Keratinocyte (primary cell): ENCODE data around the gene SIGLEC11. TPM values are rescaled to one million over a fixed set of nuclear protein-coding genes. Genes with fewer than 3 reads are reported as not detected.

ENCODE experiments used
- DNase-seq: peaks from one replicate; pipeline ENCODE4 v3.0.0-alpha.2; 2011; ENCODE audit warnings: low read depth, missing footprints, low spot score
- FAIRE-seq: peaks from 2 replicates; lab custom pipeline; 2011; peaks lifted over from hg19 to GRCh38; lab: Jason Lieb, UNC
- H2AFZ ChIP-seq: 2 replicates; pipeline ENCODE4 v1.6.0; 2012; ENCODE audit warnings: low read length, control low read depth, inconsistent platforms; ENCODE audit not compliant: control insufficient read depth
- H3K27ac ChIP-seq: 2 replicates; pipeline ENCODE4 v1.5.1; 2011; ENCODE audit warnings: low read length; ENCODE audit not compliant: control insufficient read depth, insufficient read depth
- H3K27me3 ChIP-seq: 3 replicates; pipeline ENCODE4 v1.6.0; 2011; ENCODE audit warnings: low read length; ENCODE audit not compliant: control insufficient read depth, insufficient read depth; ENCODE audit errors: extremely low read depth
- H3K36me3 ChIP-seq, 2 experiments: 2 replicates in 1 of 2; 3 replicates in 1 of 2; pipeline ENCODE4 v1.5.1; 2011; ENCODE audit warnings: low read length in 2 of 2, mild to moderate bottlenecking in 1 of 2; ENCODE audit not compliant: control insufficient read depth in 2 of 2, insufficient read depth in 2 of 2; ENCODE audit errors: extremely low read depth in 1 of 2
- H3K4me1 ChIP-seq: 3 replicates; pipeline ENCODE4 v1.5.1; 2011; ENCODE audit warnings: low read length; ENCODE audit not compliant: control insufficient read depth, insufficient read depth; ENCODE audit errors: extremely low read depth
- H3K4me2 ChIP-seq: 3 replicates; pipeline ENCODE4 v1.6.0; 2011; ENCODE audit warnings: low read depth, low read length; ENCODE audit not compliant: control insufficient read depth, insufficient read depth; ENCODE audit errors: extremely low read depth
- H3K4me3 ChIP-seq, 3 experiments: fragments of 200-600 bp in 1 of 3; sonication (generic) in 1 of 3; 2 replicates in 2 of 3; 3 replicates in 1 of 3; pipeline ENCODE4 v1.5.1; 2011 to 2016; ENCODE audit warnings: low read length in 3 of 3, mild to moderate bottlenecking in 3 of 3, control low read depth in 2 of 3, inconsistent platforms in 1 of 3, low read depth in 1 of 3, mixed read lengths in 1 of 3, mixed run types in 1 of 3, moderate library complexity in 1 of 3; ENCODE audit not compliant: control insufficient read depth in 2 of 3, insufficient read depth in 2 of 3; ENCODE audit errors: extremely low read depth in 1 of 3
- H3K79me2 ChIP-seq: 2 replicates; pipeline ENCODE4 v1.6.0; 2012; ENCODE audit warnings: low read length; ENCODE audit not compliant: control insufficient read depth, insufficient read depth
- H3K9ac ChIP-seq: 3 replicates; pipeline ENCODE4 v1.6.0; 2011; ENCODE audit warnings: low read length; ENCODE audit not compliant: control insufficient read depth, insufficient read depth; ENCODE audit errors: extremely low read depth
- H3K9me1 ChIP-seq: 3 replicates; pipeline ENCODE4 v1.6.0; 2011; ENCODE audit warnings: low read length; ENCODE audit not compliant: control insufficient read depth, insufficient read depth; ENCODE audit errors: extremely low read depth
- H3K9me3 ChIP-seq: 2 replicates; pipeline ENCODE4 v1.5.1; 2012; ENCODE audit warnings: low read depth, low read length; ENCODE audit not compliant: control insufficient read depth
- H4K20me1 ChIP-seq: 3 replicates; pipeline ENCODE4 v1.6.0; 2011; ENCODE audit warnings: low read length; ENCODE audit not compliant: control insufficient read depth, insufficient read depth; ENCODE audit errors: extremely low read depth
- EZH2 ChIP-seq: IDR thresholded peaks from one replicate; pipeline ENCODE4 v1.6.1; 2012; ENCODE audit warnings: inconsistent platforms, mild to moderate bottlenecking, low read length, moderate library complexity
- dilution Hi-C: fragments of 300-500 bp; cut with MboI; formaldehyde crosslinking; loops from one replicate; pipeline ENCODE4 v1.7.0; 2020; ENCODE audit warnings: low sequenced_read_pairs; ENCODE audit not compliant: extremely low pct_ligation_motif_present
- polyA plus RNA-seq, 5 experiments: library from polyadenylated mRNA; depleted of rRNA in 3 of 5; stranded (reverse) in 3 of 5; stranded (forward) in 1 of 5; unstranded in 1 of 5; fragments of >200 nt; gene quantifications; 1 replicate in 1 of 5; 2 replicates in 3 of 5; 3 replicates in 1 of 5; pipeline versions ENCODE4 v1.2.1 to v1.2.3, GENCODE V29; 2011 to 2012; ENCODE audit warnings: missing spikeins in 2 of 5, low read depth in 1 of 5, low replicate concordance in 1 of 5
- TF ChIP-seq, protein P1 (sequence below), 3 experiments: IDR thresholded peaks in 1 of 3; conservative IDR thresholded peaks in 1 of 3; optimal IDR thresholded peaks in 1 of 3; 2 replicates in 2 of 3; 3 replicates in 1 of 3; pipeline versions ENCODE3 to v1.5.1; 2011; ENCODE audit warnings: low read length in 3 of 3, mild to moderate bottlenecking in 3 of 3, moderate library complexity in 2 of 3, control low read depth in 1 of 3, inconsistent platforms in 1 of 3; ENCODE audit not compliant: insufficient read depth in 2 of 3; ENCODE audit errors: extremely low read depth in 1 of 3

The SIGLEC11 gene
- polyA plus RNA-seq, 1 donor (not counting 4 experiments of a cell fraction or from before 2014, with no cell fraction given) = not detected

GRCh38 chr19:50007170-50007569 lies 46.2 kb upstream of the SIGLEC11 start:
- no peak overlapping the region for H2AFZ ChIP-seq
- FAIRE-seq = no peak
- H3K4me2 ChIP-seq = no peak overlapping the region
- H3K27me3 ChIP-seq = no peaks in the 10 kb centered on the region
- no peaks in the 10 kb centered on the region for H3K9me3 ChIP-seq
- no peak overlapping the region for H3K27ac ChIP-seq
- no peak overlapping the region for H3K4me3 ChIP-seq
- DNase-seq = no peak
- TF ChIP-seq, protein P1, sequence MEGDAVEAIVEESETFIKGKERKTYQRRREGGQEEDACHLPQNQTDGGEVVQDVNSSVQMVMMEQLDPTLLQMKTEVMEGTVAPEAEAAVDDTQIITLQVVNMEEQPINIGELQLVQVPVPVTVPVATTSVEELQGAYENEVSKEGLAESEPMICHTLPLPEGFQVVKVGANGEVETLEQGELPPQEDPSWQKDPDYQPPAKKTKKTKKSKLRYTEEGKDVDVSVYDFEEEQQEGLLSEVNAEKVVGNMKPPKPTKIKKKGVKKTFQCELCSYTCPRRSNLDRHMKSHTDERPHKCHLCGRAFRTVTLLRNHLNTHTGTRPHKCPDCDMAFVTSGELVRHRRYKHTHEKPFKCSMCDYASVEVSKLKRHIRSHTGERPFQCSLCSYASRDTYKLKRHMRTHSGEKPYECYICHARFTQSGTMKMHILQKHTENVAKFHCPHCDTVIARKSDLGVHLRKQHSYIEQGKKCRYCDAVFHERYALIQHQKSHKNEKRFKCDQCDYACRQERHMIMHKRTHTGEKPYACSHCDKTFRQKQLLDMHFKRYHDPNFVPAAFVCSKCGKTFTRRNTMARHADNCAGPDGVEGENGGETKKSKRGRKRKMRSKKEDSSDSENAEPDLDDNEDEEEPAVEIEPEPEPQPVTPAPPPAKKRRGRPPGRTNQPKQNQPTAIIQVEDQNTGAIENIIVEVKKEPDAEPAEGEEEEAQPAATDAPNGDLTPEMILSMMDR (optimal IDR thresholded peaks at IDR 0.05 in 1 of 3, IDR thresholded peaks at IDR 0.05 in 1 of 3, conservative IDR thresholded peaks at IDR 0.05 in 1 of 3; ENCODE audit: extremely low read depth in 1 of 3, insufficient read depth in 2 of 3, low read length in 3 of 3) = no peak
- no peak for TF ChIP-seq EZH2
- H3K9ac ChIP-seq = no peak overlapping the region
- H3K9me1 ChIP-seq = peaks cover 2% of the 10 kb centered on the region
- H3K4me1 ChIP-seq = peaks cover 12% of the 10 kb centered on the region
- H3K79me2 ChIP-seq = no peaks in the 10 kb centered on the region
- H3K36me3 ChIP-seq = peaks cover 9 to 35% of the 10 kb centered on the region in 2 experiments
- H4K20me1 ChIP-seq = peaks cover 19% of the 10 kb centered on the region
- dilution Hi-C loops = no loop called here

- H3K27ac ChIP-seq = no peak overlapping the region
- TF ChIP-seq EZH2 = no peak
- TF ChIP-seq, protein P1 (optimal IDR thresholded peaks at IDR 0.05 in 1 of 3, IDR thresholded peaks at IDR 0.05 in 1 of 3, conservative IDR thresholded peaks at IDR 0.05 in 1 of 3; ENCODE audit: extremely low read depth in 1 of 3, insufficient read depth in 2 of 3, low read length in 3 of 3) = no peak
- H2AFZ ChIP-seq = no peak overlapping the region
- H3K79me2 ChIP-seq = no peaks in the 10 kb centered on the region
- peaks cover 2% of the 10 kb centered on the region for H3K9me1 ChIP-seq
- H3K4me1 ChIP-seq = peaks cover 12% of the 10 kb centered on the region
- no peak overlapping the region for H3K4me2 ChIP-seq
- H3K9me3 ChIP-seq = no peaks in the 10 kb centered on the region
- DNase-seq (no peak), FAIRE-seq (no peak)
- peaks cover 13 to 42% of the 10 kb centered on the region in 2 experiments for H3K36me3 ChIP-seq
- dilution Hi-C loops = no loop called here
- H4K20me1 ChIP-seq = peaks cover 26% of the 10 kb centered on the region
- no peak overlapping the region for H3K9ac ChIP-seq
- no peak overlapping the region for H3K4me3 ChIP-seq
- no peaks in the 10 kb centered on the region for H3K27me3 ChIP-seq
Observed at GRCh38 chr19:50005428-50005827, 44.5 kb upstream of the SIGLEC11 start.
